ENCODE measurements around the gene SNF8. TPM values are rescaled to one million over a fixed set of nuclear protein-coding genes. Genes with fewer than 3 reads are reported as not detected.

The SNF8 gene
- total RNA-seq, 6 donors from 2014 or later = 76.5 to 110 (median 89.7) TPM

DNA sequence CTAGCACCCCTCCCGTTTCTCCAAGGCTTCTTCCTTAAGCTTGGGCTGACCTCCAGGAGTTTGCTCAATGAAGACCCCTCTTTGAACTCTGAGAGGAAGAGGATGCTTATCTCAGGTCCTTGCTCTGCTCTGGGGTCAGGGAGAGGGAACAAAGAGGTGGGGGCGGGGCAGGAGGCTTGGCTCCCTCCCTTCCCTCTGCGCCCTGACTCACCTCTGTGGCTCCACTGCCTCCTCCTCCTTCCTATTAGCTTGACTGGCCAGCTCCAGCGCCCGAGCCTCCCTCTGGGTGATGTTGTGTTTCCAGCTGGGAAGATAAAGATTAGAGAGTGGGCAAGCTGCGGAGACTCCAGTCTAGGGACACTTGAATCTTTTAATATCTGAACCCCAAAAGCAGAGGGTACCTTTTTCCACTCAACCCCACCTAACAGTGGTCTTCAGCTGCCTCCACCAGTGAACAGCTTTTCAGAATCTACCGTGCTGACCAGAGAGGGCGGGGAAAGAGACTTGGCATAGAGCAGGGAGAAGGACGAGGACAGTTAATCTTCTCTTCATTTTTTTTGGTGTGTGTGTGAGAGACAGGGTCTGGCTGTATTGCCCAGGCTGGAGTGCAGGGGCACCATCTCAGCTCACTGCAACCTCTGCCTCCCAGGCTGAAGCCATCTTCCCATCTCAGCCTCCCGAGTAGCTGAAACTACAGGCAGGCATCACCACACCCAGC is 17.0 kb upstream of the SNF8 start:
- no peak for ATAC-seq (ENCODE audit: low FRiP score in 2 of 2)
- Histone ChIP-seq H3K4me1 (no peaks in the 10 kb centered on the region), H3K27me3 (peaks cover 0 to 11% (median 0%) of the 10 kb centered on the region in 4 donors), H3K27ac (no peak overlapping the region), H3K4me3 (no peak overlapping the region), H3K36me3 (no peaks in the 10 kb centered on the region), H3K9me3 (no peaks in the 10 kb centered on the region)
- TF ChIP-seq EP300 (IDR thresholded peaks at IDR 0.05) (no peak), POLR2A (IDR thresholded peaks at IDR 0.05) (no peak), POLR2AphosphoS5 (IDR thresholded peaks at IDR 0.05) (no peak)
- TF ChIP-seq, protein P1, sequence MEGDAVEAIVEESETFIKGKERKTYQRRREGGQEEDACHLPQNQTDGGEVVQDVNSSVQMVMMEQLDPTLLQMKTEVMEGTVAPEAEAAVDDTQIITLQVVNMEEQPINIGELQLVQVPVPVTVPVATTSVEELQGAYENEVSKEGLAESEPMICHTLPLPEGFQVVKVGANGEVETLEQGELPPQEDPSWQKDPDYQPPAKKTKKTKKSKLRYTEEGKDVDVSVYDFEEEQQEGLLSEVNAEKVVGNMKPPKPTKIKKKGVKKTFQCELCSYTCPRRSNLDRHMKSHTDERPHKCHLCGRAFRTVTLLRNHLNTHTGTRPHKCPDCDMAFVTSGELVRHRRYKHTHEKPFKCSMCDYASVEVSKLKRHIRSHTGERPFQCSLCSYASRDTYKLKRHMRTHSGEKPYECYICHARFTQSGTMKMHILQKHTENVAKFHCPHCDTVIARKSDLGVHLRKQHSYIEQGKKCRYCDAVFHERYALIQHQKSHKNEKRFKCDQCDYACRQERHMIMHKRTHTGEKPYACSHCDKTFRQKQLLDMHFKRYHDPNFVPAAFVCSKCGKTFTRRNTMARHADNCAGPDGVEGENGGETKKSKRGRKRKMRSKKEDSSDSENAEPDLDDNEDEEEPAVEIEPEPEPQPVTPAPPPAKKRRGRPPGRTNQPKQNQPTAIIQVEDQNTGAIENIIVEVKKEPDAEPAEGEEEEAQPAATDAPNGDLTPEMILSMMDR (IDR thresholded peaks at IDR 0.05) = no peak
- 31 to 36% methylated on average over 6 to 10 of the region's 10 CpGs for WGBS, 2 donors
- no peak for DNase-seq

DNA sequence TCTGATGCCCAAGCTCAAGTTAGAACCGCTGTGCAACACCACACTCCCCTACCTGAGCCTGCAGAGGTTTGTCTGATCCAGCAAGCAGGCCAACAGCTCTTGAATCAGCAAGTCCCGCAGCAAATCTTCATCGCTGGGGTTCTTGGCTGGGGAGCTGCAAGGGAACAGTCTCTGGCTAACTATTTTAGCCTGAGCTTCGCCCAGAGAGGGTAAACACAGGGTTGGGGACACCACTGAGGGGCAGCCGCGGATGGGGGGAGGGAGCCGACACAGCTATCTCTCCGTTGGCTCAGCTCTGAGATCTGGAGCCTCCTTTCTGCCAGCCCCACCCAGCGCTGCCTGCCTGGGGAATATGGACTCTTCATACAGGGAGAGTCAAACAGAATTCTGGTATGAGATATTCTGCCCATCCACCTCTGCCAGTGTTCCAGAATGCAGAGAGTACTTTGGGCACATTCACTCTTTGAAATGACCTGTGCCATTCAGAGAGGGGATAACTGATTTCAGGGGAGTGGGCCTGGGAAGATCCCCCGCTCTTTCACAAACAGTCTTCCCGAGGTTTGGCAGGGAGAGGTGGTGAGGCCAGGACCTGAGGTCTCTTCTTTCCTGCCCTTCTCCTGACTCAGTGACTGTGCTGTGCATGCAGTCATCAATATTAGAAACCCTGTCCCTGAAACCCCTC is 16.3 kb upstream of the SNF8 start:
- no peak overlapping the region for H3K4me3 ChIP-seq
- no peaks in the 10 kb centered on the region for H3K36me3 ChIP-seq
- 37 to 40% methylated on average over 5 to 11 of the region's 11 CpGs for WGBS, 2 donors
- no peaks in the 10 kb centered on the region for H3K9me3 ChIP-seq
- ATAC-seq (ENCODE audit: low FRiP score in 2 of 2) = no peak
- no peak for DNase-seq
- TF ChIP-seq POLR2AphosphoS5 (IDR thresholded peaks at IDR 0.05) (no peak), POLR2A (IDR thresholded peaks at IDR 0.05) (no peak), EP300 (IDR thresholded peaks at IDR 0.05) (no peak)
- TF ChIP-seq, protein P1 (IDR thresholded peaks at IDR 0.05) = no peak
- peaks cover 0 to 11% (median 0%) of the 10 kb centered on the region in 4 donors for H3K27me3 ChIP-seq
- no peak overlapping the region for H3K27ac ChIP-seq
- H3K4me1 ChIP-seq = no peaks in the 10 kb centered on the region

DNA sequence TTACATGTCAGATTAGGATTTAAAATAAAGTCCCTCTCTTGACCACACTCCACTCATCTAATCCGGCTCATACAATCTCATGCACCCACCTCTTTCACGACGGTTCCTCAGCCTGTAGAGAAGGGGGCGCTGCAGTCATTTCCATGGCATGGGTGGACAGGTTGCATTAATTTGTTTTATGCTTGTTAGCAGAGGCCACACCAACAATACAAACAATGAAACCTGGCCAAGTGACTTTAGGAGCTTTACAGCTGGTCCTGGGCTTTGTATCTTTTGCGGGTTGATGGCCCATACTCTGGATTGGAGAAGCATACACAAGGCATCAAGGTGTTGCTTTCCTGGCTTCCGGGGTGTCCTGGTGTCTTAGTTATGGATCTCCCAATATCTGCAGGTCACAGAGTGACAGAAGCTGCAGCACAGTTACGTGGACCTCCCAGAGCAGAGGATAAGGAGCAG is 9.7 kb upstream of the SNF8 start:
- Histone ChIP-seq H3K9me3 (no peaks in the 10 kb centered on the region), H3K36me3 (no peaks in the 10 kb centered on the region), H3K27me3 (peaks cover 0 to 4% (median 1%) of the 10 kb centered on the region in 4 donors), H3K4me1 (no peaks in the 10 kb centered on the region), H3K27ac (no peak overlapping the region), H3K4me3 (no peak overlapping the region)
- TF ChIP-seq, protein P1 (IDR thresholded peaks at IDR 0.05) = no peak
- TF ChIP-seq POLR2A (IDR thresholded peaks at IDR 0.05) = no peak
- TF ChIP-seq POLR2AphosphoS5 (IDR thresholded peaks at IDR 0.05) = no peak
- TF ChIP-seq EP300 (IDR thresholded peaks at IDR 0.05) = no peak
- no peak for ATAC-seq (ENCODE audit: low FRiP score in 2 of 2)
- no peak for DNase-seq
- 41 to 61% methylated on average over 7 of the region's 7 CpGs for WGBS, 2 donors

DNA sequence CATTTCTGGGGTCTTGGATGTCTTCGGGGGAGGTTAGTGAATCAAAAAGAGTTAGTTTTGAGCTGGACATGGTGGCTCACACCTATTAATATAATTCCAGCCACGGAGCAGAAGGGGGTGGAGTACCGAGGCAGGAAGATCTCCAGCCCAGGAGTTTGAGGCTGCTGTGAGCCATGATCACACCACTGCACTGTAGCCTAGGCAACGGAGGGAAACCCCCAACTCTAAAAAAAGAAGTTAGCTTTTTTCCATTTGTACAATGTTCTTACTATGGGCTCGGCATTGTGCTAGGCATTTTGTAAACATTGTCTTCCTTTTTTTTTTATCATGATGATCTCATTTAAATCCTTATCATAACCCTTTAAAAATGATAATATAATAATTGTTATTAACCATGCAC is 8.3 kb upstream of the SNF8 start:
- H3K4me1 ChIP-seq = no peaks in the 10 kb centered on the region
- 16 to 25% methylated on average over 5 of the region's 5 CpGs for WGBS, 2 donors
- ATAC-seq (ENCODE audit: low FRiP score in 2 of 2) (no peak), DNase-seq (no peak)
- H3K27me3 ChIP-seq = peaks cover 0 to 4% (median 0%) of the 10 kb centered on the region in 4 donors
- no peaks in the 10 kb centered on the region for H3K9me3 ChIP-seq
- TF ChIP-seq EP300 (IDR thresholded peaks at IDR 0.05) (no peak), POLR2AphosphoS5 (IDR thresholded peaks at IDR 0.05) (no peak), POLR2A (IDR thresholded peaks at IDR 0.05) (no peak)
- TF ChIP-seq, protein P1 (IDR thresholded peaks at IDR 0.05) = no peak
- H3K4me3 ChIP-seq = no peak overlapping the region
- H3K36me3 ChIP-seq = no peaks in the 10 kb centered on the region
- H3K27ac ChIP-seq = no peak overlapping the region

Measured in upper lobe of left lung (tissue), 6 donors.